ENCODE results near the gene TMTC1. TPM values are rescaled to one million over a fixed set of nuclear protein-coding genes. Genes with fewer than 3 reads are reported as not detected.

Gene TMTC1
- total RNA-seq, 2 experiments from 2014 or later, result not detected

DNA sequence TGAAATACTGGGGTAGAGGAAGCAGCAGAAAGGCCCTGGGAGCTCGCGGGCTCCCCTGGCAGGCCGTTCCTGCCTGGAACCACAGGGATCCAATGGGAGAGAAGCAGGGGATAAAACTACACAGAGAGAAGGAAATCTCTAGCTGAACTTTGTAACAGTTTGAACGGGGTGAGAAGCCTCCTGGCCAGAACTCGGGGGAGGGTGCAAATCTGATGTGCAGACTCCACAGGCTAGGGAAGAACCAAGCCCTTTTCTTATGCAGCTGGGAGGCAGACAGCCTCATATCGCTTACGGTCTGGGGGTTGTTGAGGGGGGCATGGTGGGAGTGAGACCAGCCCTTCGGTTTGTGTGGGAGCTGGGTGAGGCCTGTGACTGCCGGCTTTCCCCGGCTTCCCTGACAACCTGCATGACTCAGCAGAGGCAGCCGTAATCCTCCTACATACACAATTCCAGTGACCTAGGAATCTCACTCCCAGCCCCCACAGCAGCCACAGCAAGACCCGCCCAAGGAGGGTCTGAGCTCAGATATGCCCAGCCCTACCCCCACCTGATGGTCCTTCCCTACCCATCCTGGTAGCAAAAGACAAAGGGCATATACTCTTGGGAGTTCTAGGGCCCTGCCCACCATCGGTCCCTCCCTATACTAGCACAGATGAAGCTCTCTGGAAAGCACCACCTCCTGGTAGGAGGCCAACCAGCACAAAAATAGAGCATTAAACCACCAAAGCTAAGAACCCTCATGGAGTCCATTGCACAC is 143.0 kb downstream of the TMTC1 start:
- ChIA-PET CTCF (no interaction called here), POLR2A (no interaction called here)
- ATAC-seq (ENCODE audit: poor library complexity) (no peak), DNase-seq (no peak)
- no peaks in the 10 kb centered on the region for H3K4me1 Mint-ChIP-seq (ENCODE audit: low read depth)
- Histone ChIP-seq H3K36me3 (ENCODE audit: insufficient read depth, low read length) (no peaks in the 10 kb centered on the region), H3K9me3 (ENCODE audit: control insufficient read depth in 1 of 2, insufficient read depth in 1 of 2, low read length in 2 of 2) (peaks cover 0 to 7% of the 10 kb centered on the region in 2 experiments), H3K4me3 (ENCODE audit: low read length) (no peak overlapping the region), H3K27ac (ENCODE audit: low read depth in 1 of 2, low read length in 2 of 2) (no peak overlapping the region), H3K4me1 (ENCODE audit: insufficient read depth, low read length) (no peaks in the 10 kb centered on the region), H3K27me3 (ENCODE audit: control insufficient read depth in 1 of 2, insufficient read depth in 2 of 2, low read length in 2 of 2) (no peaks in the 10 kb centered on the region)
- H3K27me3 Mint-ChIP-seq, result peaks cover 5% of the 10 kb centered on the region
- intact Hi-C loops (cut with DNase I, micrococcal nuclease), result no loop called here
- TF ChIP-seq CTCF (IDR thresholded peaks at IDR 0.05), result no peak
- H3K36me3 Mint-ChIP-seq (ENCODE audit: low read depth), result no peaks in the 10 kb centered on the region
- H3K9me3 Mint-ChIP-seq, result no peaks in the 10 kb centered on the region
- no peak overlapping the region for H3K4me3 Mint-ChIP-seq
- H3K27ac Mint-ChIP-seq, result no peak overlapping the region

DNA sequence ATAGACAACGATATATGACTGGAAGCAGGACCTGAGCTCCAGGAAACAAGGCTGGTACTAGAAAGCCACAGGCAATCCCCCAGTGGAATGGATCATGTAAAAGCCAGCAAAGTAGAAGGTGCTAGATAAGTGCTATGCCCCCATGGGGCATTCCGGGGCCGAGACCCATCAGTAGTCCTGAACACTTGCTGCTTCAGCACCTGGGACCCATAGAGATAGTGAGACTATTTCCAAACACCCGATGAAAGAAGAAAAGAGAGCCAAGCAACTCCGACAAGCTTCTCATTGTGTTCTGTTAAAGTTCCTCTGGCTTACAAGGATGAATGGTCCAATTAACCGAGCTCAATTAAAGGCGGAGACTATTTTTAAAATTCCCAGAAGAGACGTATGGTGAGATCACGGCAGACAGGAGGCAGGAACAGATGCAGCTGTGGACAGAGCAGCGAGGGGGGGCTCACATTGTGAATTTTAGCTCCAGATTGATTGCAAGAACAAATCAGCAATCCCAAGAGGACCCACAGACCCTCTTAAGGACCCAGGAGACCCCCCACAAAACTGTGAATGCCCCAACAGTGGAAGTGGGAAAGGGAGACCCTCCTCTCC is 143.7 kb downstream of the TMTC1 start:
- Mint-ChIP-seq H3K4me3 (no peak overlapping the region), H3K4me1 (ENCODE audit: low read depth) (no peaks in the 10 kb centered on the region), H3K27me3 (peaks cover 5% of the 10 kb centered on the region), H3K36me3 (ENCODE audit: low read depth) (no peaks in the 10 kb centered on the region), H3K27ac (no peak overlapping the region), H3K9me3 (no peaks in the 10 kb centered on the region)
- ChIA-PET POLR2A (no interaction called here), CTCF (no interaction called here)
- Histone ChIP-seq H3K9me3 (ENCODE audit: control insufficient read depth in 1 of 2, insufficient read depth in 1 of 2, low read length in 2 of 2) (peaks cover 0 to 7% of the 10 kb centered on the region in 2 experiments), H3K4me3 (ENCODE audit: low read length) (no peak overlapping the region), H3K27ac (ENCODE audit: low read depth in 1 of 2, low read length in 2 of 2) (no peak overlapping the region), H3K36me3 (ENCODE audit: insufficient read depth, low read length) (no peaks in the 10 kb centered on the region), H3K27me3 (ENCODE audit: control insufficient read depth in 1 of 2, insufficient read depth in 2 of 2, low read length in 2 of 2) (no peaks in the 10 kb centered on the region), H3K4me1 (ENCODE audit: insufficient read depth, low read length) (no peaks in the 10 kb centered on the region)
- no peak for ATAC-seq (ENCODE audit: poor library complexity)
- intact Hi-C loops (cut with DNase I, micrococcal nuclease), result no loop called here
- no peak for DNase-seq
- TF ChIP-seq CTCF (IDR thresholded peaks at IDR 0.05), result no peak

DNA sequence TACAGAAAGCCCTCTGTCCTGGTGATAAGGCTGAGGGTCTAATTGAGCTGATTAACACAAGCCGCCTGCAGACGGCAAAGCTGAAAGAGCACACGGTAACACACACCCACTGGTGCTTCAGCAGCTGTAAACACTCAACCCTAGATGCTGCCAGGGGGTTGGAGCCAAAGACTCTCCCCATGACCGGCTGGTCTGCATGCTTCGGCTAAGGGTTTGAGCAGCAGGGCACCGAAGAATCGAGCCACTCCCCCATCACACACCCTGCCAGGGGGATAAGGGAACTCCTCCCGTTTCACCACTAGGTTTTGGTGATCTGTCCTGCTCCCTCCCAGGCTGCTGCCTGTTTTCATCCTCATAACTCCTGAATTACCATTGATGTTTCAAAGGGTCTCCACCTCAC is 145.2 kb downstream of the TMTC1 start:
- H3K4me3 ChIP-seq (ENCODE audit: low read length), result no peak overlapping the region
- H3K27ac ChIP-seq (ENCODE audit: low read depth in 1 of 2, low read length in 2 of 2), result no peak overlapping the region
- Mint-ChIP-seq H3K27ac (no peak overlapping the region), H3K36me3 (ENCODE audit: low read depth) (no peaks in the 10 kb centered on the region), H3K27me3 (peaks cover 5% of the 10 kb centered on the region), H3K4me3 (no peak overlapping the region), H3K9me3 (no peaks in the 10 kb centered on the region), H3K4me1 (ENCODE audit: low read depth) (no peaks in the 10 kb centered on the region)
- H3K36me3 ChIP-seq (ENCODE audit: insufficient read depth, low read length), result no peaks in the 10 kb centered on the region
- DNase-seq, result no peak
- H3K9me3 ChIP-seq (ENCODE audit: control insufficient read depth in 1 of 2, insufficient read depth in 1 of 2, low read length in 2 of 2), result peaks cover 0 to 7% of the 10 kb centered on the region in 2 experiments
- ChIA-PET POLR2A (no interaction called here), CTCF (no interaction called here)
- no peaks in the 10 kb centered on the region for H3K4me1 ChIP-seq (ENCODE audit: insufficient read depth, low read length)
- no peak for ATAC-seq (ENCODE audit: poor library complexity)
- no peak for TF ChIP-seq CTCF (IDR thresholded peaks at IDR 0.05)
- intact Hi-C loops (cut with DNase I, micrococcal nuclease), result no loop called here
- no peaks in the 10 kb centered on the region for H3K27me3 ChIP-seq (ENCODE audit: control insufficient read depth in 1 of 2, insufficient read depth in 2 of 2, low read length in 2 of 2)

Measured in CD4-positive, alpha-beta T cell (primary cell).